Dendritic cell treated with granulocyte-macrophage colony-stimulating factor and Interleukin-4, amounts not matched to agents 40 ng/mL and 50 ng/mL, for 4 days (primary cell): ENCODE data around the gene PRICKLE4.

ENCODE experiments used
- H3K27ac Mint-ChIP-seq: one replicate; pipeline ENCODE4 v1.8.0; 2022; ENCODE audit warnings: mild to moderate bottlenecking, mixed read lengths
- H3K27me3 Mint-ChIP-seq: one replicate; pipeline ENCODE4 v1.8.0; 2022; ENCODE audit warnings: mild to moderate bottlenecking, mixed read lengths
- H3K36me3 Mint-ChIP-seq: one replicate; pipeline ENCODE4 v1.8.0; 2022; ENCODE audit warnings: low read depth, mixed read lengths
- H3K4me1 Mint-ChIP-seq: one replicate; pipeline ENCODE4 v1.8.0; 2022; ENCODE audit warnings: low read depth, mixed read lengths
- H3K4me3 Mint-ChIP-seq: one replicate; pipeline ENCODE4 v1.8.0; 2022; ENCODE audit warnings: mild to moderate bottlenecking, moderate library complexity, mixed read lengths
- H3K9me3 Mint-ChIP-seq: one replicate; pipeline ENCODE4 v1.8.0; 2022; ENCODE audit warnings: mixed read lengths
- intact Hi-C: fragments of 100-400 bp; cut with micrococcal nuclease; formaldehyde crosslinking; loops from one replicate; pipeline ENCODE4 v1.15.0; 2022

PRICKLE4 gene

DNA sequence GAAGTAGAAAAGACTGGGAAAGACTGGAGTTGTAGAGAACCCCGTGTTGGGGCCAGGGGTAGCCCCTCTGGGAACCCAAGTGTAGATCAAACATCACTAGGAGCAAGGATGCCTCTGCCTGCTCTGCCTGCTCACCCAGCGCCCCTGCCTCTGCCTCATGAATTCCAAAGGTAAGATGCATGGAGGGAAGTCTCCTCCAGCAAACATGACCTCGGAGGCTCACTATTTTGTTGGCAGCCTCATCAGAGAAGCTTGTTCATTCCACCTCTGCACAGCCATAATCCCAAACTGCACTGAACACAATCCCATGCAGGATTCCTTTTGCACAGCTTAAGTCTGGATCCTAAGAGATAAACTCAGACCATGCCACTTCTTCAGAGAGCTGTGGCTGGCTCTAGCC is 5.7 kb upstream of the PRICKLE4 start:
- H3K4me3 Mint-ChIP-seq: no peak overlapping the region
- intact Hi-C loops: loop anchor here (5.0 kb wide), 2 partner anchors 43 to 173 kb away; no protein-coding TSS in a partner anchor
- H3K36me3 Mint-ChIP-seq: peaks cover 81% of the 10 kb centered on the region
- H3K4me1 Mint-ChIP-seq: peaks cover 32% of the 10 kb centered on the region
- no peaks in the 10 kb centered on the region for H3K9me3 Mint-ChIP-seq
- H3K27ac Mint-ChIP-seq: no peak overlapping the region
- H3K27me3 Mint-ChIP-seq: no peaks in the 10 kb centered on the region

GRCh38 chr6:41775293-41775882 is 5.2 kb upstream of the PRICKLE4 start:
- H3K27me3 Mint-ChIP-seq: no peaks in the 10 kb centered on the region
- intact Hi-C loops: loop anchor here (5.0 kb wide), 2 partner anchors 43 to 173 kb away; no protein-coding TSS in a partner anchor
- H3K4me1 Mint-ChIP-seq: peaks cover 32% of the 10 kb centered on the region
- no peak overlapping the region for H3K27ac Mint-ChIP-seq
- H3K4me3 Mint-ChIP-seq: no peak overlapping the region
- H3K9me3 Mint-ChIP-seq: no peaks in the 10 kb centered on the region
- peaks cover 80% of the 10 kb centered on the region for H3K36me3 Mint-ChIP-seq

- intact Hi-C loops: loop anchor here (2.0 to 5.0 kb wide), 3 partner anchors 45 to 175 kb away; no protein-coding TSS in a partner anchor
- Mint-ChIP-seq H3K27ac (peak overlapping the region; percentile 67), H3K4me3 (no peak overlapping the region), H3K4me1 (peaks cover 46% of the 10 kb centered on the region), H3K36me3 (peaks cover 57% of the 10 kb centered on the region), H3K27me3 (peaks cover 1% of the 10 kb centered on the region), H3K9me3 (no peaks in the 10 kb centered on the region)
Observed at GRCh38 chr6:41777551-41778285, 2.9 kb upstream of the PRICKLE4 start.

DNA sequence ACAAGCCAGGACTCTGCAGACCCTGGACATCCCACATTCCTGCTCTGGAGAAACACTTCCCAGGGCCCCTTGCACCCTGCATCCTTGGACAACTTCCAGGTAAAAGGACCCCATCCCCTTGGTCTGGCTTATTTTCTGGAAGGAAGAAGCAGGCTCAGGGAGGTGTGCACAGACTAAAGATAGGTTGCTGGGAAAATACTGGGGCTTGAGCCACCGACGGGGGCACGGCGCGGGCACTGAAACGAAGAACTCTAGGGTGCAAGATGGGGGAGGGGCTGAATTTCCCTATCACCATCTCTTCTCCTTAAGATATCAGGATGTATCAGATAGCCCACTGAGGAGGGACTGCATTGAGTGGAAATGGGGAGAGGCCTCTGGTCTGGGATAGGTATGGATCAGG is 1.7 kb upstream of the PRICKLE4 start:
- intact Hi-C loops: loop anchor here (2.0 to 5.0 kb wide), 3 partner anchors 47 to 177 kb away; no protein-coding TSS in a partner anchor
- H3K27ac Mint-ChIP-seq: peak overlapping the region; percentile 74

GRCh38 chr6:41779336-41779735 is 1.2 kb upstream of the PRICKLE4 start:
- Mint-ChIP-seq H3K4me3 (peak overlapping the region; percentile 84), H3K36me3 (peaks cover 40% of the 10 kb centered on the region), H3K27me3 (peaks cover 1% of the 10 kb centered on the region), H3K27ac (peak overlapping the region; percentile 74), H3K4me1 (peaks cover 56% of the 10 kb centered on the region), H3K9me3 (no peaks in the 10 kb centered on the region)
- intact Hi-C loops: loop anchor here (2.0 to 5.0 kb wide), 3 partner anchors 47 to 177 kb away; no protein-coding TSS in a partner anchor

More for the DNA sequence above, 1.7 kb upstream of the PRICKLE4 start:
- Mint-ChIP-seq H3K9me3 (no peaks in the 10 kb centered on the region), H3K36me3 (peaks cover 45% of the 10 kb centered on the region), H3K27me3 (peaks cover 1% of the 10 kb centered on the region), H3K4me3 (peak overlapping the region; percentile 84), H3K4me1 (peaks cover 51% of the 10 kb centered on the region)

GRCh38 chr6:41779788-41780550 is 613 bp upstream of the PRICKLE4 start, which contains the start of gene FRS3:
Gene FRS3 (minus strand): TSS chr6:41779900. CDS start chr6:41776987, 2,913 bp downstream.
- peak within 1 kb of the TSS; percentile 74 for H3K27ac Mint-ChIP-seq
- H3K4me3 Mint-ChIP-seq: peak within 1 kb of the TSS; percentile 84
- H3K4me1 Mint-ChIP-seq: peaks cover 62% of the 10 kb centered on the region
- H3K27me3 Mint-ChIP-seq: peaks cover 1% of the 10 kb centered on the region
- H3K36me3 Mint-ChIP-seq: peaks cover 34% of the 10 kb centered on the region
- intact Hi-C loops: loop anchor here (1.0 to 5.0 kb wide), 5 partner anchors 48 to 264 kb away; partner anchors contain the start of gene CCND3
- H3K9me3 Mint-ChIP-seq: no peaks in the 10 kb centered on the region

- H3K4me1 Mint-ChIP-seq: peaks cover 75% of the 10 kb centered on the region
- H3K4me3 Mint-ChIP-seq: peak overlapping the region; percentile 4
- H3K36me3 Mint-ChIP-seq: peaks cover 26% of the 10 kb centered on the region
- peak overlapping the region; percentile 74 for H3K27ac Mint-ChIP-seq
- H3K9me3 Mint-ChIP-seq: no peaks in the 10 kb centered on the region
- intact Hi-C loops: loop anchor here (5.0 kb wide), 1 partner anchor 161 kb away; the partner anchor contains the start of gene CCND3
- peaks cover 1% of the 10 kb centered on the region for H3K27me3 Mint-ChIP-seq
Observed at GRCh38 chr6:41781366-41781730, 766 bp downstream of the PRICKLE4 start.

DNA sequence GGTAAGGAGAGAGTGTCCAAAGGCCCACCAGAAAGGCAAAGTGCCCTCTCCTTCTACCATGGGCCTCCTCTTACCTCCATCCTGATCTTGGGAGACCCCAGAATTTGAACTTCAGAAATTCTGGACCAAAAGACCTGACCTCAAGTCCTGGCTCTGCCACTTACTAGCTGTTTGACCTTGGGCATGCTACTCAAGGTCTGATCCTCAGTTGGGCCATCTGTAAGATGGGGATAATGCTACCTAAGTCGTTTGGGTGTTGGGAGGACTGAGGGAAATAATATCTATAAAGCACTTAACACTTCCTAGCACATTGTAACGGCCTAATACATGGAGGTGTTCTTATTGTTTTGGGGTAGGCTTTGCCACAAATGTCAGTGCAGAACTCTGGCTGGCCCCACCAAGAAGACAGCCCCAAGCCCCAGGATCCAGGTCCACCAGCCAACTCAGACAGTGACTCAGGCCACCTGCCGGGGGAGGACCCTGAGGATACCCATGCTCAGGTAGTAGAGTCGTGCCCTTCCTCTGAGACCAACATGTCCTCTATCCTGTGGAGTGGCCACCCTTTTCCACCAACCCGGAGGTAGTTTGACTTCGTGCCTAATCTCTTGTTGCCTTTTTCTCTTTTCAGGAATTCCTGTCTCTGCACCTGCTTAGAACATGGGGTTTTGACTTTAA is 2.7 kb downstream of the PRICKLE4 start:
- peaks cover 1% of the 10 kb centered on the region for H3K27me3 Mint-ChIP-seq
- peaks cover 29% of the 10 kb centered on the region for H3K36me3 Mint-ChIP-seq
- H3K27ac Mint-ChIP-seq: peak overlapping the region; percentile 96
- peaks cover 57% of the 10 kb centered on the region for H3K4me1 Mint-ChIP-seq
- H3K4me3 Mint-ChIP-seq: no peak overlapping the region
- H3K9me3 Mint-ChIP-seq: no peaks in the 10 kb centered on the region
- intact Hi-C loops: loop anchor here (5.0 kb wide), 1 partner anchor 159 kb away; the partner anchor contains the start of gene CCND3

DNA sequence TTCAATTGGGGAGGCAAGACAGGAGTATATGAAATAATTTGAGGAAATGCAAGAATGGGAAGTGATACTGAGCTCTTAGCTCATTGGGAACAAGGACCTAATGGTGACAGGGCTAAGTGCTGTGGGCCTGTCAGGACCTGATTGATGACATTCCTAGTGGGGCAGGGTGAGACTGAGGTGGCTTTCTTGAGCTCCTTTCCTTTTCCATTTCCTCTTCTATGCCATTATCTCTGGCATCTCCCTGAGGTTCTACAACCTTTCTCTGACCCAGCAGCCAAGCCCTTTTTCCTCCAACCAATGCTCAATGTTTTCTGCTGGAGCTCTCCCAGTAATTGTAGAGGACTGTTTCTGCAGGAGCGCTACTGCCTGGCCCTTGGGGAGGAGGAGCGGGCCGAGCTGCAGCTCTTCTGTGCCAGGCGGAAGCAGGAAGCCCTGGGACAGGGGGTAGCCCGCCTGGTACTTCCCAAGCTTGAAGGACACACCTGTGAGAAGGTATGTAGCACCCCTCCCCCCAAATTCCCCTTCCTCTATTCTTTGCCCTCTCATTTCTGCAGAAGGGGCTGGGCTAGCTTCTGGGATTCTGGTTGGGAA is 4.1 kb downstream of the PRICKLE4 start:
- Mint-ChIP-seq H3K27me3 (peaks cover 1% of the 10 kb centered on the region), H3K27ac (peak overlapping the region; percentile 96), H3K4me3 (peak overlapping the region; percentile 32), H3K9me3 (no peaks in the 10 kb centered on the region), H3K4me1 (peaks cover 55% of the 10 kb centered on the region), H3K36me3 (peaks cover 32% of the 10 kb centered on the region)
- intact Hi-C loops: loop anchor here (5.0 kb wide), 3 partner anchors 113 to 778 kb away; partner anchors contain the start of genes CCND3, UBR2 and USP49

GRCh38 chr6:41785254-41785653 is 4.7 kb downstream of the PRICKLE4 start:
- Mint-ChIP-seq H3K36me3 (peaks cover 33% of the 10 kb centered on the region), H3K27me3 (peaks cover 1% of the 10 kb centered on the region), H3K4me1 (peaks cover 60% of the 10 kb centered on the region), H3K27ac (peak overlapping the region; percentile 96), H3K4me3 (peak overlapping the region; percentile 32), H3K9me3 (no peaks in the 10 kb centered on the region)
- intact Hi-C loops: loop anchor here (5.0 kb wide), 2 partner anchors 112 to 777 kb away; partner anchors contain the start of genes UBR2 and USP49

DNA sequence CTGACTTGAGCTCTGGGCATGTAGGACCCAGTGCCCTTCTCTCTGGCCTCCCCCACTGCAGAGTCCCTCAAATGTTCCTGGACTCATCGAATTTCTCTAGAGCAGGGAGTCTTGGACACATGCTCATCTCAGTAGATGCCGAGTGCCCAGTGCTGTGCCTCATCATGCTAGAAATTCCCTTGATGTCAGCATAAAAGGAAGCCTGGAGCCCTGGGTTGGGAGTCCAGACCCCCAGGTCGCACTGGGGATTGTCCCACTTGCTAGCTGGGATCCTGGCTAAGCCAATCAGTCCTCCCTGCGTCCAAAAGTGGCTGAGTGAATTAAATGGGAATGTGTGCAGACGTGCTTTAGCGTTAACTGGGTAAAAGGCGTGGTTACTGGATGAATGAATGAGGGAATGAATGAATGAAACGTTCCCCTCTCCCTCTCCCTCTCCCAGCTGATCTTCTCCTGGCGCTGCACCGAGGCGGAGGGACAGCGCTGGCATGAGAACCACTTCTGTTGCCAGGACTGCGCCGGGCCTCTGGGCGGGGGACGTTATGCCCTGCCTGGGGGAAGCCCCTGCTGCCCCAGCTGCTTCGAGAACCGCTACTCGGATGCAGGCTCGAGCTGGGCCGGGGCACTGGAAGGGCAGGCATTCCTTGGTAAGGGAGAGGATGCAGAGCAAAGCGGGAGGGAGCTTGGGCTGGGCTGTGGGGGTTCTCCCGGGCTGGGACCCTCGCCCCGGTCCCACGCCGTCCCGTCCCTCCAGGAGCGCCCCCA is 5.3 kb downstream of the PRICKLE4 start:
- peaks cover 58% of the 10 kb centered on the region for H3K4me1 Mint-ChIP-seq
- H3K9me3 Mint-ChIP-seq: no peaks in the 10 kb centered on the region
- peaks cover 1% of the 10 kb centered on the region for H3K27me3 Mint-ChIP-seq
- intact Hi-C loops: loop anchor here (2.0 to 5.0 kb wide), 3 partner anchors 51 to 776 kb away; partner anchors contain the start of genes TFEB, UBR2 and USP49
- H3K36me3 Mint-ChIP-seq: peaks cover 35% of the 10 kb centered on the region
- H3K27ac Mint-ChIP-seq: peak overlapping the region; percentile 96
- H3K4me3 Mint-ChIP-seq: peak overlapping the region; percentile 90
